Measurements from ENCODE around the gene CORO6. TPM values are rescaled to one million over a fixed set of nuclear protein-coding genes. Genes with fewer than 3 reads are reported as not detected.
A peak's percentile ranks its signal among the peaks of the same experiment; 100 is the strongest.

Gene CORO6
- total RNA-seq, 1 experiment from 2014 or later: 2.3 TPM

DNA sequence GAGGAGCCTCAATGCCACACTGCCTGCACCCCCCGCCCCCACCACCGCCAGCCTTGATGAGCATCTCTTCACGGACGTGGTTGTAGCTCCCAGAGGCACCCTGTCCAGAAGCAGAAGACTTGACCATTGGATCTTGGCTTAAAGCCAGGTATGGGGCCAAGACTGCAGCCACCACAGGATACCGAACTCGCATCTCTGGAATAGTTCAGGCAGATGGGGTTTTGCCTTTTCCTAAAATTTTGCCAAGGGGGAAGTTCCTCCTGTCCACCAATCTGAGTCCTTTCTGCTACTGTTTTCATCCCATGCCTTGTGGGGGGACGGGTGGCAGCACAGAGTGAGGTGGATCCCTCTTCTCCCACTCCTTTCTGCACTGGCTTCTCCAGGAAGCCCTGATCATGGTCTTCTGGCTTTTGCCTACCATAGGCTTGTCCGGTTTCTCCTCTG, 939 bp downstream of the CORO6 start:
- Histone ChIP-seq H2BK20ac (ENCODE audit: low read depth, low read length, poor library complexity, severe bottlenecking) (no peak overlapping the region), H4K91ac (ENCODE audit: insufficient read length, low read depth, low read length) (no peak overlapping the region), H3K79me1 (ENCODE audit: insufficient read depth, low read depth, low read length, poor library complexity, severe bottlenecking) (no peaks in the 10 kb centered on the region), H3K23ac (ENCODE audit: insufficient read length, low read depth, low read length) (no peak overlapping the region), H3K23me2 (ENCODE audit: insufficient read length, low read depth, low read length, poor library complexity, severe bottlenecking) (peaks cover 11% of the 10 kb centered on the region), H3K79me2 (ENCODE audit: insufficient read depth, low read length) (no peaks in the 10 kb centered on the region), H2BK15ac (ENCODE audit: low read depth, low read length) (no peak overlapping the region), H2AFZ (ENCODE audit: low read length) (no peak overlapping the region), H2BK5ac (ENCODE audit: insufficient read length, low read length) (no peak overlapping the region), H4K20me1 (ENCODE audit: control insufficient read depth, insufficient read depth, insufficient read length) (no peaks in the 10 kb centered on the region), H3K9me3 (ENCODE audit: control insufficient read depth, low read depth, low read length) (no peaks in the 10 kb centered on the region), H3K14ac (ENCODE audit: insufficient read depth, low read length) (no peak overlapping the region), H4K5ac (ENCODE audit: insufficient read length, low read depth, low read length) (no peak overlapping the region), H3K27me3 (ENCODE audit: insufficient read depth, low read length) (peaks cover 2% of the 10 kb centered on the region; the same call in 1 of the 2 replicates), H4K8ac (replicated peaks; ENCODE audit: insufficient read length, low read depth, low read length) (no peak overlapping the region), H2AK5ac (ENCODE audit: insufficient read length, low read length) (no peak overlapping the region), H3K18ac (ENCODE audit: insufficient read length, low read depth, low read length) (no peak overlapping the region), H2BK12ac (ENCODE audit: insufficient read length, low read depth, low read length) (no peak overlapping the region), H3K4me1 (ENCODE audit: insufficient read depth, low read length) (peaks cover 5% of the 10 kb centered on the region; the same call in 1 of the 2 replicates), H3K27ac (ENCODE audit: insufficient read length, low read depth, low read length) (no peak overlapping the region), H3K9ac (ENCODE audit: extremely low read depth, insufficient read length, low read length) (no peak overlapping the region), H3T11ph (ENCODE audit: low read length) (no peak overlapping the region), H3K4me2 (ENCODE audit: insufficient read depth, insufficient read length, low read length) (no peak overlapping the region), H2BK120ac (ENCODE audit: low read depth, low read length, poor library complexity, severe bottlenecking) (no peak overlapping the region), H3K4ac (ENCODE audit: low read depth, low read length) (no peak overlapping the region), H3K56ac (ENCODE audit: insufficient read length, low read depth, low read length) (no peak overlapping the region)
- no CpG with 5 or more reads among the region's 8 CpGs for WGBS (ENCODE audit: extremely low coverage, insufficient read length, low lambda C conversion rate)
- H3K27ac Mint-ChIP-seq: peak overlapping the region in 1 of 3 experiments; percentile 75; a peak in 1 of 7 replicates
- TF ChIP-seq CTCF (conservative IDR thresholded peaks at IDR 0.05): no peak
- H3K27me3 Mint-ChIP-seq (ENCODE audit: low read depth): peaks cover 66% of the 10 kb centered on the region
- no peak for DNase-seq
- H3K36me3 Mint-ChIP-seq (ENCODE audit: insufficient read depth in 1 of 3, low read depth in 3 of 3): no peaks in the 10 kb centered on the region
- H3K4me3 Mint-ChIP-seq: peak overlapping the region; percentile 74 to 84
- no peaks in the 10 kb centered on the region for H3K9me3 Mint-ChIP-seq
- H3K4me1 Mint-ChIP-seq: peaks cover 41 to 63% of the 10 kb centered on the region in 2 experiments
